Measurements from ENCODE around the gene FOS. TPM values are rescaled to one million over a fixed set of nuclear protein-coding genes. Genes with fewer than 3 reads are reported as not detected.
A peak's percentile ranks its signal among the peaks of the same experiment; 100 is the strongest.

The FOS gene
- total RNA-seq, 1 donor = 108 TPM

GRCh38 chr14:75242546-75243273, 35.9 kb upstream of the FOS start:
- no peak overlapping the region for H3K4me3 ChIP-seq (ENCODE audit: low read depth, low read length)
- DNase-seq (ENCODE audit: low read depth) = peak; percentile 98
- TF ChIP-seq CTCF (IDR thresholded peaks at IDR 0.05; ENCODE audit: insufficient read depth, low read depth, low read length) = no peak

GRCh38 chr14:75244121-75244520, 34.5 kb upstream of the FOS start:
- no peak for TF ChIP-seq CTCF (IDR thresholded peaks at IDR 0.05; ENCODE audit: insufficient read depth, low read depth, low read length)
- no peak overlapping the region for H3K4me3 ChIP-seq (ENCODE audit: low read depth, low read length)
- peak; percentile 29 for DNase-seq (ENCODE audit: low read depth)

GRCh38 chr14:75246546-75247285, 31.9 kb upstream of the FOS start:
- no peak for TF ChIP-seq CTCF (IDR thresholded peaks at IDR 0.05; ENCODE audit: insufficient read depth, low read depth, low read length)
- no peak overlapping the region for H3K4me3 ChIP-seq (ENCODE audit: low read depth, low read length)
- no peak for DNase-seq (ENCODE audit: low read depth)

GRCh38 chr14:75247286-75247922, 31.2 kb upstream of the FOS start:
- DNase-seq (ENCODE audit: low read depth) = no peak
- TF ChIP-seq CTCF (IDR thresholded peaks at IDR 0.05; ENCODE audit: insufficient read depth, low read depth, low read length) = no peak
- H3K4me3 ChIP-seq (ENCODE audit: low read depth, low read length) = no peak overlapping the region

GRCh38 chr14:75247939-75248338, 30.7 kb upstream of the FOS start:
- H3K4me3 ChIP-seq (ENCODE audit: low read depth, low read length) = no peak overlapping the region
- no peak for TF ChIP-seq CTCF (IDR thresholded peaks at IDR 0.05; ENCODE audit: insufficient read depth, low read depth, low read length)
- DNase-seq (ENCODE audit: low read depth) = no peak

GRCh38 chr14:75249251-75249957, 29.2 kb upstream of the FOS start:
- TF ChIP-seq CTCF (IDR thresholded peaks at IDR 0.05; ENCODE audit: insufficient read depth, low read depth, low read length) = no peak
- H3K4me3 ChIP-seq (ENCODE audit: low read depth, low read length) = no peak overlapping the region
- no peak for DNase-seq (ENCODE audit: low read depth)
